Right lobe of liver (tissue), 6 donors: Measurements from ENCODE around the gene RNLS. TPM values are rescaled to one million over a fixed set of nuclear protein-coding genes. Genes with fewer than 3 reads are reported as not detected.

Experiments used
- ATAC-seq, 4 donors: fragments of 200-7000 bp; cut with Tn5 transposase; one replicate each; pipeline ENCODE4 v1.9.1; 2020; ENCODE audit warnings: mild to moderate bottlenecking in 4 of 4, moderate library complexity in 4 of 4
- DNase-seq, 3 donors: peaks; one replicate each; pipeline ENCODE4 v3.0.0-alpha.2; 2020
- H3K27ac ChIP-seq, 3 donors: fragments of 200-600 bp; one replicate each; pipeline ENCODE4 v1.8.0; 2022
- H3K27me3 ChIP-seq, 2 donors: fragments of 200-600 bp; one replicate each; pipeline ENCODE4 v1.8.0; 2022
- H3K36me3 ChIP-seq, 4 donors: fragments of 200-600 bp; sonication (generic) in 1 of 4; one replicate each; pipeline versions ENCODE4 v1.5.1 to v1.8.0; 2017 to 2022; ENCODE audit warnings: control low read depth in 1 of 4
- H3K4me1 ChIP-seq, 4 donors: fragments of 200-600 bp; sonication (generic) in 1 of 4; one replicate each; pipeline versions ENCODE4 v1.5.1 to v1.8.0; 2017 to 2022; ENCODE audit warnings: control low read depth in 1 of 4
- H3K4me3 ChIP-seq, 3 donors: fragments of 200-600 bp; one replicate each; pipeline ENCODE4 v1.8.0; 2022
- H3K9me3 ChIP-seq, 4 donors: fragments of 200-600 bp; sonication (generic) in 1 of 4; one replicate each; pipeline versions ENCODE4 v1.5.1 to v1.8.0; 2017 to 2022; ENCODE audit warnings: control low read depth in 1 of 4
- CTCF ChIP-seq, 4 donors: fragments of 200-600 bp in 3 of 4; fragments of 450-650 bp in 1 of 4; IDR thresholded peaks; one replicate each; pipeline versions ENCODE4 v1.5.1 to v1.8.0; 2016 to 2022; ENCODE audit warnings: antibody characterized with exemption in 4 of 4, mild to moderate bottlenecking in 2 of 4
- POLR2A ChIP-seq: fragments of 450-650 bp; IDR thresholded peaks from one replicate; pipeline ENCODE4 v1.6.1; 2017; ENCODE audit warnings: antibody characterized with exemption, mild to moderate bottlenecking
- whole genome bisulfite sequencing: methylation state at CpG from one replicate; pipeline ENCODE4 v1.1.6; 2018; ENCODE audit warnings: low coverage, low lambda C conversion rate; ENCODE audit not compliant: insufficient coverage; ENCODE audit errors: missing lambda C conversion rate; 5-methylcytosine and 5-hydroxymethylcytosine counted together
- intact Hi-C, 2 donors: fragments of 100-400 bp; cut with DNase I; formaldehyde crosslinking; loops; one replicate each; pipeline versions ENCODE4 v1.11.2 to v1.14.1; 2022
- total RNA-seq, 6 experiments: library from RNA; depleted of rRNA in 2 of 6; stranded (reverse); fragments of >200 nt in 2 of 6; fragmentation: NEBNext Ultra II Directional in 3 of 6; extraction: Animal tissue kit (Norgen Biotek cat#: 25700) in 3 of 6; gene quantifications; one replicate each; pipeline versions ENCODE4 v1.1.0 to v1.2.4, GENCODE V29; 2016 to 2023
- donor health status: DM: no; HTN: yes; CAD: no.
- donor health status: DM: no; HTN: no; CAD: no.
- donor health status: DM: no; HTN: no; CAD: no.
- donor health status: DM: no; HTN: yes; CAD: no.
- donor health status: DM: no; HTN: yes; CAD: no.

Gene RNLS
- total RNA-seq, 6 experiments from 2014 or later, result 5.9 to 10.5 (median 7.3) TPM

GRCh38 chr10:88289342-88289741 is 293.8 kb downstream of the RNLS start:
- intact Hi-C loops, result no loop called here
- Histone ChIP-seq H3K36me3 (no peaks in the 10 kb centered on the region), H3K4me1 (no peaks in the 10 kb centered on the region), H3K27me3 (no peaks in the 10 kb centered on the region), H3K4me3 (no peak overlapping the region), H3K9me3 (no peaks in the 10 kb centered on the region), H3K27ac (no peak overlapping the region)
- no peak for TF ChIP-seq CTCF (IDR thresholded peaks at IDR 0.05)
- no peak for TF ChIP-seq POLR2A
- DNase-seq (no peak), ATAC-seq (no peak)

- DNase-seq, result no peak
- no peak for ATAC-seq
- no peak overlapping the region for H3K4me3 ChIP-seq
- intact Hi-C loops, result no loop called here
- no peaks in the 10 kb centered on the region for H3K27me3 ChIP-seq
- WGBS, result 96% methylated on average over 2 of the region's 3 CpGs
- no peaks in the 10 kb centered on the region for H3K9me3 ChIP-seq
- H3K4me1 ChIP-seq, result no peaks in the 10 kb centered on the region
- no peak overlapping the region for H3K27ac ChIP-seq
- TF ChIP-seq CTCF (IDR thresholded peaks at IDR 0.05) (no peak), POLR2A (no peak)
- H3K36me3 ChIP-seq, result no peaks in the 10 kb centered on the region
These were observed 294.6 kb downstream of the RNLS start for GRCh38 chr10:88288320-88289059.

- Histone ChIP-seq H3K36me3 (no peaks in the 10 kb centered on the region), H3K4me3 (no peak overlapping the region), H3K9me3 (no peaks in the 10 kb centered on the region), H3K27ac (no peak overlapping the region), H3K27me3 (no peaks in the 10 kb centered on the region), H3K4me1 (no peaks in the 10 kb centered on the region)
- intact Hi-C loops, result no loop called here
- no peak for TF ChIP-seq POLR2A
- ATAC-seq (no peak), DNase-seq (no peak)
- WGBS, result 89% methylated on average over 1 of the region's 1 CpG
These were observed 297.1 kb downstream of the RNLS start for GRCh38 chr10:88286030-88286429.

GRCh38 chr10:88281592-88282347 is 301.3 kb downstream of the RNLS start:
- no peaks in the 10 kb centered on the region for H3K27me3 ChIP-seq
- H3K4me3 ChIP-seq, result no peak overlapping the region
- intact Hi-C loops, result no loop called here
- ATAC-seq (no peak), DNase-seq (no peak)
- TF ChIP-seq CTCF (IDR thresholded peaks at IDR 0.05) (no peak), POLR2A (no peak)
- no peaks in the 10 kb centered on the region for H3K4me1 ChIP-seq
- no peaks in the 10 kb centered on the region for H3K9me3 ChIP-seq
- 63% methylated on average over 6 of the region's 6 CpGs for WGBS
- H3K27ac ChIP-seq, result no peak overlapping the region
- no peaks in the 10 kb centered on the region for H3K36me3 ChIP-seq

GRCh38 chr10:88280518-88280917 is 302.6 kb downstream of the RNLS start:
- Histone ChIP-seq H3K9me3 (no peaks in the 10 kb centered on the region), H3K4me3 (no peak overlapping the region), H3K36me3 (no peaks in the 10 kb centered on the region), H3K4me1 (no peaks in the 10 kb centered on the region), H3K27me3 (no peaks in the 10 kb centered on the region), H3K27ac (no peak overlapping the region)
- ATAC-seq, result no peak
- no peak for TF ChIP-seq POLR2A
- no peak for TF ChIP-seq CTCF (IDR thresholded peaks at IDR 0.05)
- intact Hi-C loops, result no loop called here
- no peak for DNase-seq
